HG03045 (cell line): ENCODE data around the gene CADM1.

ENCODE experiments used
- ATAC-seq: cut with Tn5 transposase; IDR thresholded peaks from one replicate; pipeline ENCODE4 v1.9.1; 2021; ENCODE audit warnings: mild to moderate bottlenecking, moderate library complexity; ENCODE audit not compliant: unreplicated experiment

Gene CADM1

DNA sequence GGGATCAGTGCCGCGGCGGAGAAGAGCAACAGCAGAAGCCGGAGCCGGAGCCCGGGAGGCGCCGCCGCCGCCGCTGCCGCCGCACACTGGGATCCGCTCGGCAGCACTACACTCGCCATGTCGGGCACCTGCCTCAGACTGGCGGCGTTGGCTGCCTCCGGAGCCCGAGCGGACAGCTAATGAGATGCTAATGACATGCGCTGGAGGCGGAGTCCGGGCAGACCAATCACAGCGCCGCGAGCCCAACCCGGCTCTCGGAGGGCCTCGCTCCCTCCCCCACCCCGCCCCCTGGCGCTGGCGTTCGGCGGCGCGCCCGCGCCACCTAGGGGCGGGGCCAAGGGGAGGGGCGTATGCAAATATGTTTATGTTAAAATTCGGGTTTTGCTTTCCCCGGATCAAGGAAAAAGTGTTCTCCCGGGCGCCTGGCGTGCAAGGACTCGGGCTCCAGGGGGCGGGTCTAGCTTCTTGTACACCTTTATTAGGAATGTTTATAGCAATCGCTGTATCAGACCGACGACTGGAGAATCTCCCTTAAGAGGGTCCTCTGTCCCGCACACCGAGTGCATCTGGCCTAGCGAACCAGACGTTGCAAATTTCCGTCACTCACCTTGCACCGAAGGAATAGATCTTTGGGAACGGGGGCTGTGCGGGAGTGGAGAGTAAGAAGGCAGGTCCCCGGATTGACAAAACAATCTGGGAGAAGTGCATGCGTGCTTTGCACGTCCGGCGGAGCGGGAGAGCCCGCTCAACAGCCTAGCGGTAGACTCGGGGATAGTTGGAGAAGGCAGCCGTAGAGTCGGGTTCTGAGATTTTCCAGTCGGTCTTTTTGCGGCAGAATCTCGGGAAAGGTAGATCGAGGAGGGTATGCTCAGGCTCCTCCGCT lies at the start of gene CADM1:
Gene CADM1 (minus strand): TSS at position 140 of the 883 bp plus-strand sequence.
- peak; percentile 76 for ATAC-seq

DNA sequence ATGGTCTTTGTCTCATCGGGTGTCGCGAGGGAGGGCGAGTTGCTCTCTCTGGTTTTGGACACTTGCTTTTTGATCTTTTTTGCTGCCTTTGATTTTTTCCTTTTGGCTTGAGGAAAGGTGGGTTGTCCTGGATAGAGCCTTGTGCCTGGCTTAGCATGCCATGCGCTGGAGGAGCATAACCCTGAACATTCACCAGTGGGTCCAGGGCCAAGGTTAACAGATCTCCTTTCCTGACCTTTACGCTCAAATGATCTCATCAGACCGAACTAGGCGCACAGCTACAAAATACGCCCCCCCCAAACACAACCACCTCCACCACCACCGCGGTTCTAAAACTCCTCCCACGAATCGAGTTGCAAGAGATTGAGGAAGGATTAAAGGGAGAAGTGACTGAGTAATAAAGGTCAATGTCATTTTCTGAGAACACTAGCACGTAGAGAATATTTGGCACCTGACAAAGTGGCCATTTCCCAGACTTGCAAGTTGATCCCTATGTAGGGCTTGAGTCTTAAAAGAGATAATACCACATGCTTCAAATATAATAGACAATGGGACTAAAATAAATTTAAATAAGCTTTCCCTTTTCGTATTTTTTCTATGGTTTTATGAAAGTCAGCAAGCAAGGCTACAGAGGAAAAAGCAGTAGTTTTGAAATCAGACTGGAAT lies 48.7 kb upstream of the CADM1 start:
- ATAC-seq = no peak

DNA sequence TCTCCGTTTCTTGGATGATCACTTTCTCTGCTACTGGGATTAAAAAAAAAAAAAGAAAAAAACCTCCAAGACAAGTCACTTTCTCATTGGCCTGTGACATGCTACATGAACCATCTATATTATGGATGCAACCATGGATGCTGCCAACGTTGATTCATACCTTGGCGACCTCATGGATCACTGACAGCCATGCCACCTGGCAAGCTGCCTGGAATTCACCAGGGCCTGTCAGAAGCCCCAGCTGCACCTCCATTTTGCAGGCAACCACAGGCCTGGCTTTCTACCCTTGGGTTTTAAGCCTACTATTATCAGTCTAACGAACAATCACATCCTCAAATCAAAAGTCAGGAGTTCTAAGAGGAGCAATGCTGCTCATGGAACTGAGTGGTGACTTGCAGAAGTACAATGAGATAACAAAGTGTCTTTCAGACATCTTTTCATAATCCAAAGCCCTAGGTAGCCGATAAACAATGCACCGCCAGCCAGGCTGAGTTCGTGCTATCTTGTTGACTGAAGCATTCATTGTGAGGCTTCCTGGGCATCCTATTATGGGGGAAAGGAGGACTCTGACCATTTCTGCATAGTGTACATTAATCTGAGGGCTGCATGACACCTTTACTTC lies 48.0 kb upstream of the CADM1 start:
- no peak for ATAC-seq

DNA sequence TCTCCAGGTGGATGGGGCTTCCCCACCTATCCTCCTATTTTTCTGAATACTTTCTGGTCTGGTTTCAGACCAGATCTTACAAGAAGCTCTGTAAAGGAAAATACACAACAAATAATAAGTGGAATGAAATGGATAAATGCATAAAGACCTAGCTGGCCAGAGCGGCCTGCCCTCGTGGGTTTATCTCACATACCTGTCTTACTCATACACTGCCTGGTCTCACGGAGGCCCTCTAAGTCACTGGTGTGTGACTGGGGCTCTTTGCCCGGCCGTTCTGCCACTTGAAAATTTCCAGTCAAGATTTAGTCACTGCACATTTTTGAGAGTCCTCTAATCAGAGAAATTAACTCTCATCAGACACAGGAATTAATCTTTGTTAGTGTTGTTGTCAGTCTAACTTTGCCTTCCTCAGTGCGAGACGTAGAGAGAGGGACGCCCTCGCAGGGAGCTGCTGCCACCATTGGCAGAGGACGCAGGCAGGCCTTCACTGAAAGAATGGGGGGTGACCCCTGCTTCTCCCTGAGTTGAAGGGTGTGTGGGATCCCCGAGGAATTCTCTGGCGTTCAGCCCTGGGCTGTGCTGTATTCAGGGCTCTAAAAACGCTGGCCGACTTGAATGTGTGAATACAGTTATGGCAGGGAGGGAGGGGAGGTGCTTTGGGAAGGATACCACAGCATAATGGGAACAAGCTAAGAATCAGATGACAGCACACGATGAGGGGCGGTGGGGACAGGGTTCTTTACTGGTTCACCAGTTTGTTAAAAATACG lies 46.3 kb upstream of the CADM1 start:
- ATAC-seq = no peak

DNA sequence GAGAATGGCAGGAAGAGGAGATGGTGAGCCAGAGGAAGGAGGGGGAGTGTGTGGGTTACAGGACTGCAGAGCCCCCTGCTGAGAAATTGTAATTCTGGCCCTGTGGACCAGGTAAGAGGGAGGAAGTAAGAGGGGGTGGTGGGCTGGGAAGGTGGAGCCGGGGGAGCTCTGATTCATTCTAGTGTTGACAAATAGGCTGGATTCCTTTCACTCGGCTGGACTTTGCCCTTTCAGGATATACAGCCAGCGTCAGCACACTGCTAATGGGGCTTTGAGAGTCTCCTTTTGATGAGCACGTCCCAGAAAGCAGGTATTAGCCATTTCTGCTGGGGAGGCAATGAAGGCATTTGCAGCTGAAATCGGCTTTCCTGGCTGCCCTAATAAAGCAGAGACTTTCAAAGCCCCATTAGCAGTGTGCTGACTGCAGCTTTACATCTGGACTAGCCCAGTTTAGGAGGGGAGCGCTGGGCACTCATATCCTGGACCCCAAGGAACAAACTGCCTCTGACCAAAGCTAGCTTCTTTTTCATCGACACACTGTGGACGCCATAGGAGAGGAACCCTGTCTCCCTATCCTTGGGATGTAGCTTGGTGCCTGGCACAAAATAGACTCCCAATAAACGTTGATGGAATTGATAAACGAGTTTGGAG lies 44.8 kb upstream of the CADM1 start:
- ATAC-seq = no peak

DNA sequence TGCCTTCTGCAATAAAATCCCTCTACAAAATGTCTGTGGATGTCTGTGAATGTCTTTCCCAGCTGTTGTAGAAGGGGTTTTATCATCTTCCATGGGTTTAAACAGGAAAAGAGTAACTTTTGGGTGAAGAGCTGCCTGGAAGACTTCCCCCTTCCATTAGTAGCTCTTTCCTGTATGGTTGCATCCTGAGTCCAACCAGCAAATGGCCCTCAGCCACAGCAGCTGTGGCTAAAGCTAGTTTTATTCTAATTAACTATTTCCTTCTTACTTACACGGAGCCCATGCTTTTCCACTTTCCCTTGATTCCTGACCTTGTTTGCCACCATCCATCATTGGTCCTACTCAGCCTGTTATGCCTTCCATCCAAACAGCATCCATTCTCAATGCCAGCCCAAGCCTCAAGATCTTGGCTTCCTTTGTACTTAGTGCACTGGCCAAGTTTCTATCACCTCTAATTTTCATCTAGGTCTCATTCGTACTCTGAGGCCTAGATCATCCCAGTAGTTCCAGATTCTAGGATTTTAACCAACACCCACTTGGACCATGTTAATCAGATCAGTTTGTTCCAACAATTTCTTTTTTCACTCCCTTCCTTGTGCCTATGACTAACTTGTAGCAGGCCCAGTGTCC lies 41.5 kb upstream of the CADM1 start:
- ATAC-seq = no peak

DNA sequence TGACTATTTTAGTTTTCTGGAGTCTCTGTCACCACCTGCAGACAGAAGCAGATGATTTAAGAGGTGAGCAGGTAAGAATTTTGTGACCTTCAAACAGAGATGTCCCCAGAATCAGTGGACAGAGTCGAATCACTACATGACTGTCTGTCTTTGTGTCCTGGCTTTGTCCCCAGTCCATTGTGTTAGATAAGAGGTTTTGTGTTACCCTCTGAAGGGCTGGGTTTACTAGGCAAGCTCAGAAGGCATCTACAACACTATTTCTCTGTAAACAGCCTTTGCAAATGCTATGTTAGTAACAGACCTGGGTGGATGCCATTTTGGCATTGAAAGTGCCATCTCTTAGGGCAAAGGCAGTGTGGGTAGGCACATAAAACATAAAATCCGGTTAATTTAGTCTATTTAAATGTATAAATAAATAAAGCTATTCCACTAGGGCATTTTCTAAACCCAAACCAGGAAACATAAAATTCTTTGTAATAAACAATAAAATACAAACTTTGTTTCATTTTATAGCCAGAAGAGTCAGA lies 40.3 kb upstream of the CADM1 start:
- no peak for ATAC-seq

DNA sequence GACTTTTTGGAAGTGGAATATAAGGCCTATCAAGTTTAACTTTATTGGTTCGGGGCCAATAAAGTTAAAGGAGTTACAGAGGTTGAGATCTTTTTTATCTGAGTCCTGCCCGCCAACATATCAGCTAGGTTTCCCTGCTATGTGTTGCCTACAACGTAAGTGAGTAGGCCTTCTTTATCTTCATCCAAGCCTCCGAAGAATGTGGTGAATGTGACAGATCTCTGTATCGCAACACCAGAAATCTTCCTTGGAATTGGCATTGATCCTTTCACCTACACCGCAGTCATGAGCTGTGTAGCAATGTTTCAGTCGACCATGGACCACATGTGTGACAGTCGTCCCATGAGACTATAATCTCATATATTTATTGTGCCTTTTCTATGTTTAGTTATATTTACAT lies 37.3 kb upstream of the CADM1 start:
- ATAC-seq = no peak

DNA sequence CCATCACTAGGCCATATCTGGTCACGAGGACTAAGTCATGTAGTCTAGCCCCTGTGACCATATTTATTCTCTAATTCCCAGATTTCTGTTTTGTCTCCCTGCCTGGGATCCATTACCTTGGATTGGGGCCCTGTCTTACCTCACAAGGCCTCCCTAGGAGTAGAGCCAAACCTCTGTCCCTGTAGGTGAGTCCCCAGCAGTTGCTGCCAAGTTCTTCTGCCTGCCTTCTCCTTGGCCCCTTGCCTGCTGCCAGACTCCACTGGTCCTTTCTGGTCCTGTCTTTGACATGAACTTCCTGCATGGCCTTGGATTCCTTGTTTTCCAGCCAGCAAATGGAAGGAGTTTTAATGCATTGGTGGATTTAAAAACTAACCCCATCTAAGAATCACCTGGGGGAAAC lies 35.6 kb upstream of the CADM1 start:
- ATAC-seq = no peak

DNA sequence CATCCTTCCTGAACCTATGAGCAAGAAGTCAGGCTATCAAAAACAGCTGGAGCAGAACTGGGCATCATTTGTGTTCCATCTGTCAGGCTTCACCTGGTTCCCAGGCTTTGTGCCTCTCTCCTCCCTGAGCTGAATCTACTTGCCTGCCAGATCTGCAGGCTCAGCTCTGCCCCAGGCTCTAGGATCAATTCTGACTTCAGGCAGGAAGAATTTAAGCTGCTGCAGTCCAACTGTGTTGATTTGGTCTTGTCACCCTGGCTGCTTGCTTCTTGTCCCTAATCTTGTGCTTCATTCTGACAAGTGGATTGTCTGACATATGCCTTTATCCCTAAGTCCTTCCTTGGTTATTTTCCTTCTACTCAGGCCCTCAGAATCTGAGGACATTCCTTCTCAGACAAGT lies 31.6 kb upstream of the CADM1 start:
- ATAC-seq = no peak

DNA sequence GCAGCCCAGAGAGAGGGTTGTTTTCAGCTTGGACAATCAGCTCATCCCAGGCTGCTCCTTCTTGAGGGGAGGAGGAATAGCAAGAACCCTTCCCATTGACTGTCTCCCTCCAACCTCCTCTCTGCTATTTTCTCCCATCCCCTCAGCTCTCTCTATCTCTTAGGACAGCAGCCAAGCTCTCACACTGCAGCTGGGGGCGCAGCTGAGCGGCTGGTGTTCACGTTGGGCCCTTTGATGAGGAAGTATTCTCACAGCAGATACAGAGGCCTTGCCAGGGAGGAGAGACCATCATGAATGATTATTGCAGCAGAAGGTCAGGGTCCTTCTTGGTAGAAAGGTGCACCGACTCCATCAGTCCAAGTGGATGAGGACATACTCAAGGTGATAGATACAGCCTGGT lies 26.5 kb upstream of the CADM1 start:
- no peak for ATAC-seq

DNA sequence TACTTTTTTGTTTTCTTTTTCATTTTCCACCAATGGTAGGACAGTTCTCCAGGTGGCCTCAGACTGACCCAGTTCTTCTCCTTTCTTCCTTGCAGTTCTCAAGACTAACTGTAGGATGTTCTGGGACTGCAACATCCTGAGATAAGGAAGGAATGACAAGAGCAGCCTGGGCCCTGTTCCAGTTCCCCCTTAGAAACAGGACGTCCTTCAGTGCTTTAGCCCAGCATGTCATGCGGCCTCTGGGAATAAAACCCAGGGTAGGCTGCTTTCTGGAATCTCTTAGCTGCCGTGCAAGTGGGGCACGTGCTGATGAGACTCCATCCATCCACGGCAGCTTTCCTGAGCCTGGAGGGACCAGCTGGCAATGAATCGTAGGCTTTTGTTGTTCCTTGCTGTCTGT lies 24.0 kb upstream of the CADM1 start:
- no peak for ATAC-seq

DNA sequence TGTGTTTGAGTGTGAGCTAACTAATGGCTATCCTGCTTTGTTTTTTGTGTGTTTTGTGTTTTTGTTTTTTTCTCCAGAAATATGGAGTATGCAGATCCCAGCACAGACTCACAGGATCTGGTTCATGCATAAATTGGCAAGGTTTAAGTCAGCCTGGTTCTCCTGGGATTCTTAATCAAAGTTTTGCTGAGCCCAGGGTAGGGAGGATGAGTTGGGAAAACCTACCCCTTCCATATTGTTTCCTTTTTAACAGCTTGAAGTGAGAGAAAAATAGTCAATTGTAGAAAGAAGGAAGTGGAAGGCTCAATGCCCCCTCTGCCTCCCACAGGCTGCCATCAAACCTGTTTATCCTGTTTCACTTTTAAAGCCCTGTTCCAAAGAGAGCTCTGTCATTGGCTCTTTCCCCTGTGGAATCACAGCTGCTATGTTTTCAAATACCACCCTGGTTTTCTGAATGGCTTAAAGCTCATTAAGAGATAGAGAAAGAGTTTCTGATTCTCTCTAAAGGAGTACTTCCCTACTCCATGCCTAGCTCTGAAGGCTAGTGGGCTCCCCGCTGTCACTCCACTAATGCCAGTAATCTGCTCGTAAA lies 23.4 kb upstream of the CADM1 start:
- ATAC-seq = no peak

DNA sequence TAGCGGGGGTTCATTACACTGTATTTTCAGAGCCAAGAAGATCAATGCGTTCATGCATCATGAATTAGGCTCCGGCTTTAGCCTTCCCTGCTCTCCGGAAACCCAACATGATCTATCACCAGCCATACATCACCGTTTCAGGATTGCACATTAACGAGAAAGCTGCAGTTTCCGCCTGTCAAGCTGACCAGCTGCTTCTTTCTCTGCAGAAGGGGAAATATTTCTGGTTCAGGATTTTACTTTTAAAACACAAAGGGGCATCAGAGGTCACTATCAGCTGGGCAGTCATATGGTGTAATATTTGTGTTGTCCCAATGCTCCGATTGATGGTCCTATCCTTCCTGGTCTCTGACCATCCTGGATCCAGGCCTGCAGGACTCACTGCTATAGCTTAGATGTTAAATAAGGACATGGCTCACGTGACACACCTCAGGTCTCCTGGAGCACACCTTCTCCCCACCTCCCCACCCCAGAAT lies 21.4 kb upstream of the CADM1 start:
- ATAC-seq = no peak

DNA sequence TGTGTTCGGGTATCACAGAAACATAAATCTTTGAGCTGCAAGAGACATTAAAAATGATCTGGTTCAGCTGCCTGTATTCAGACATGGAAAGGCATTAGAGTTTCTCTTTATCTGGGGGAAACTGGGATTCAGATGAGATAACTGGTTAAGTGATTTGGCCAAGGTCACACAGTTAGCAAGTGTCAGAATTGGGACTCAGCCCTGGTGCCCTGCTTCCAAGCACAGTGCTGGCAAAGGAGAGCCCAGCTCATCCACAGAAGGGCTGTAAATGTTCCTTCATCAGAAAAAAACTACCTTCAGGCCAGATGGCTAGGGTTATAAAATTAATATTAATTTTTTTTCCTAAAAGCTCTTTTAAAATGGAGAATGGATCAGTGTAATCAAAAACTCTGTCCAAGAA lies 20.4 kb upstream of the CADM1 start:
- no peak for ATAC-seq

DNA sequence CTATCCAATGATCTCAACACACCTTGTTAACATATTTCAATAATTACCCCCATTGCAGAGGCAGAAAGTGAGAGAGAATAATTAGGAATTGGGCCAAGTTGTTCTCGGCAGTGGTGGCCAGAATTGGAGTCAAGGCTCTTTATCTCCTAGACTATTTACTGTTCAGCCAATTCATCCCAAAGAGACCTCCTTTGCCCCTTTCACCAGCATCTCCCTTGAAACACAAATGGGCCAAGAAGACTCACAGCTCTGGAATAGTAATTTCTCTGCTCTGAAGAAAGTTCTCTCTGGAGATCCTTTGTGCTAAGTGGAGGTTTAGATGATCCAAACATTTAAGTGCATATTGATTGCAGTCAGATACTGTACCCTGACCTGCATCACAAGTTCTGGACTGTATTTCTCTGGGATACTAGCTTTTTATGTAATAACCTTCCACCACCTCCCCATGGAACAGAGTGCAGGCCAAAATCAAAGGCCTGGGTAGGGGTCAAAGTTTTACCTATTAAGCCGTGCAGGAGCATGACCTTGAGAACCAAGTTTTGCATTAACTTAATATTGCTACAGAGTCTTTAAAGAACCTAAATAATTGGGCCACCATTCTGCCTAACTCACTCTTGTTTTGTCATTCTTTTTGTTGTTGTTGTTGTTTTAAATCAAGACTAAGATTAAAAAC lies 19.6 kb upstream of the CADM1 start:
- no peak for ATAC-seq

DNA sequence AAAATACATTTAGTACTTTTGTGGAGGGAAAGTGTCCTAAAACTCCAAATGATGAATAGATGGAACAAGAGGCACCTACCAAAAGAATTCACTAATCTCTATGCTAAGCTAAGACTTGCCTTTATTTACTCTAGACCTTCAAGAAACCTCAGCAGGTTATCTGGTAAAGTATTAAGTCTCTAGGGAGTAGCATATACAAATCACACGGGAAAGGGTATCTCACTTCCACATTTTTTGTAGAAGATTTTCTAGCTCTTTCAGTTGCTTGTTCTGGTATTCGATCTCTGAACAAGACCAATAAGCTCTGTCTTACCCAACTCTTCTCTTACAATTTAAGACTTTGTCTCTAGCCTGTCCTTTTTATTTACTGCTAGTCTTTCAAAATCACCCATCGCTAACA lies 18.1 kb upstream of the CADM1 start:
- ATAC-seq = no peak

DNA sequence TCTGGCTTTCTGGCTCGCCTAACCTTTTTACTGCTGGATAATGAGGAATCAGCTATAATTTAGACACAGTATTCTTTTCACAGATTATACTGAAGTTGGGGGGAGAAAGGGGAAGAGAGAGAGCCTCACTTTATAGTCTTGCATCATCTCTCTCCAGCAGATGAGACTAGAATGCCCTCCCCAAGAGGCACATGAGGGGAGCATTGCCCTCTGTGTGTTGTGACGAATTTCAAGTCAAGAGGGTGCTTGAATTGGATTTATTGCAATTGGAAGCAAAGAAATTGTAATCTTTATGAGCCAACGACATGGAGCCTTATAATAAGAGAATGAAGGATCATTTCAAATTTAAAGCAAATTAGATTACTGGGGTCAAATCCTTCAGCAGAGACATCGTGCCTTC lies 17.6 kb upstream of the CADM1 start:
- ATAC-seq = no peak
